ENCODE measurements around the gene MAP6D1. TPM values are rescaled to one million over a fixed set of nuclear protein-coding genes. Genes with fewer than 3 reads are reported as not detected.

The MAP6D1 gene
- total RNA-seq, 2 experiments from 2014 or later = 0.88 to 1.1 TPM

DNA sequence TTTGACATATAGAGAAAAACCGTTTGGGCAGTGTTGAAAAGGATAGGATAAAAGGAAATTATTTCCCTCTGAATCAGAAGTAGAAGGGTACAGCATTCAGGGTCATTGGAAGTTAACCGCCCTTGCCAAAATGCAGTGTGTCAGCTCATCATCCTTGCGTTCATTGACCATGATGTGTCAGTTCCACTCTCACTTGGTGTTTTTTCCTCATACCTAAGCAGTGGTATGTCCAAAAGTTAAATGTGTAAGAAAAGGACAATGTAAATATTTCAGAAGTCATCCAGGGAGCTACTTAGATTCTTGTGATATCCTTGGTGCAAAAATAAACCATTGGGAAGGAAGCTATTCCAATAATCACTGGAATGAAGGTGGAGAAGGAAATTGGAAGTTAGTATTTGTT lies 50.7 kb downstream of the MAP6D1 start:
- BruUV-seq (replicated peaks) = TSS peak; percentile 14
- POLR2A ChIA-PET = interaction anchor here (0.6 to 0.8 kb wide), 2 partner anchors 19 to 302 kb away, joined by 3 to 6 read pairs; no protein-coding TSS in a partner anchor
- H4K20me1 ChIP-seq (ENCODE audit: insufficient read depth, low read length) = no peaks in the 10 kb centered on the region
- H3K4me2 ChIP-seq (ENCODE audit: low read length) = no peak overlapping the region
- H3K27ac ChIP-seq (ENCODE audit: low read depth, low read length, poor library complexity, severe bottlenecking) = no peak overlapping the region
- no peaks in the 10 kb centered on the region for H3K79me2 ChIP-seq (ENCODE audit: insufficient read depth, low read depth, low read length)
- no peak overlapping the region for H2AFZ ChIP-seq (ENCODE audit: low read length)
- no peaks in the 10 kb centered on the region for H3K9me2 ChIP-seq (ENCODE audit: insufficient read depth, low read length)
- no peaks in the 10 kb centered on the region for H3K9me3 ChIP-seq (ENCODE audit: low read length)
- no peaks in the 10 kb centered on the region for H3K4me1 ChIP-seq (ENCODE audit: insufficient read depth, low read length, poor library complexity, severe bottlenecking)
- no peak overlapping the region for H3K4me3 ChIP-seq (ENCODE audit: low read depth, low read length, poor library complexity, severe bottlenecking)
- peaks cover 90% of the 10 kb centered on the region for H3K36me3 ChIP-seq (ENCODE audit: insufficient read depth, low read length)
- intact Hi-C loops (cut with micrococcal nuclease; ENCODE audit: unreplicated experiment) = no loop called here
- TF ChIP-seq EZH2phosphoT487 (IDR thresholded peaks at IDR 0.05; ENCODE audit: borderline replicate concordance, low read depth, low read length) = no peak
- TF ChIP-seq, protein P1, sequence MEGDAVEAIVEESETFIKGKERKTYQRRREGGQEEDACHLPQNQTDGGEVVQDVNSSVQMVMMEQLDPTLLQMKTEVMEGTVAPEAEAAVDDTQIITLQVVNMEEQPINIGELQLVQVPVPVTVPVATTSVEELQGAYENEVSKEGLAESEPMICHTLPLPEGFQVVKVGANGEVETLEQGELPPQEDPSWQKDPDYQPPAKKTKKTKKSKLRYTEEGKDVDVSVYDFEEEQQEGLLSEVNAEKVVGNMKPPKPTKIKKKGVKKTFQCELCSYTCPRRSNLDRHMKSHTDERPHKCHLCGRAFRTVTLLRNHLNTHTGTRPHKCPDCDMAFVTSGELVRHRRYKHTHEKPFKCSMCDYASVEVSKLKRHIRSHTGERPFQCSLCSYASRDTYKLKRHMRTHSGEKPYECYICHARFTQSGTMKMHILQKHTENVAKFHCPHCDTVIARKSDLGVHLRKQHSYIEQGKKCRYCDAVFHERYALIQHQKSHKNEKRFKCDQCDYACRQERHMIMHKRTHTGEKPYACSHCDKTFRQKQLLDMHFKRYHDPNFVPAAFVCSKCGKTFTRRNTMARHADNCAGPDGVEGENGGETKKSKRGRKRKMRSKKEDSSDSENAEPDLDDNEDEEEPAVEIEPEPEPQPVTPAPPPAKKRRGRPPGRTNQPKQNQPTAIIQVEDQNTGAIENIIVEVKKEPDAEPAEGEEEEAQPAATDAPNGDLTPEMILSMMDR (conservative IDR thresholded peaks at IDR 0.05; ENCODE audit: low read length) = no peak
- CTCF ChIA-PET (ENCODE audit: unreplicated experiment) = no interaction called here
- DNase-seq (ENCODE audit: low spot score) = no peak

DNA sequence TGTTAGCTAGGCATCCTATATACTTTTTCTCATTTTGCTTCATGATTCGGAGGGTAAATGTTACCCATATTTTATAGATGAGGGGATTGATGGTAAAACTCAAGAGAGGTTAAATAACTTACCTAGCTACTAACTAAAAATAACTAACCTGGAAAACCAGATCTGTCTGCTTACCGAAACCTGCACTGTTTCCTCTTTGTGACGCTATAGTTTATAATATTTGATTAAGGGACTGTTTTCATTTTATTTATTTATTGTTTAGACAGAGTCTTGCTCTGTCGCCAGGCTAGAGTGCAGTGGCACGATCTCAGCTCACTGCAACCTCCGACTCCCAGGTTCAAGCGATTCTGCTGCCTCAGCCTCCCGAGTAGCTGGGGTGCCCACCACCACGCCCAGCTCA lies 55.9 kb downstream of the MAP6D1 start:
- Histone ChIP-seq H3K4me3 (ENCODE audit: low read depth, low read length, poor library complexity, severe bottlenecking) (no peak overlapping the region), H3K27ac (ENCODE audit: low read depth, low read length, poor library complexity, severe bottlenecking) (no peak overlapping the region), H3K9me3 (ENCODE audit: low read length) (no peaks in the 10 kb centered on the region), H2AFZ (ENCODE audit: low read length) (no peak overlapping the region), H3K4me1 (ENCODE audit: insufficient read depth, low read length, poor library complexity, severe bottlenecking) (peaks cover 25% of the 10 kb centered on the region), H4K20me1 (ENCODE audit: insufficient read depth, low read length) (no peaks in the 10 kb centered on the region), H3K79me2 (ENCODE audit: insufficient read depth, low read depth, low read length) (no peaks in the 10 kb centered on the region), H3K36me3 (ENCODE audit: insufficient read depth, low read length) (peaks cover 91% of the 10 kb centered on the region), H3K4me2 (ENCODE audit: low read length) (no peak overlapping the region), H3K9me2 (ENCODE audit: insufficient read depth, low read length) (no peaks in the 10 kb centered on the region)
- no TSS peak for BruUV-seq (replicated peaks)
- TF ChIP-seq EZH2phosphoT487 (IDR thresholded peaks at IDR 0.05; ENCODE audit: borderline replicate concordance, low read depth, low read length) = no peak
- TF ChIP-seq, protein P1 (conservative IDR thresholded peaks at IDR 0.05; ENCODE audit: low read length) = no peak
- ChIA-PET POLR2A (interaction anchor here (1.2 kb wide), 1 partner anchor 18 kb away, joined by 3 read pairs; no protein-coding TSS in a partner anchor), CTCF (ENCODE audit: unreplicated experiment) (no interaction called here)
- intact Hi-C loops (cut with micrococcal nuclease; ENCODE audit: unreplicated experiment) = no loop called here
- no peak for DNase-seq (ENCODE audit: low spot score)

DNA sequence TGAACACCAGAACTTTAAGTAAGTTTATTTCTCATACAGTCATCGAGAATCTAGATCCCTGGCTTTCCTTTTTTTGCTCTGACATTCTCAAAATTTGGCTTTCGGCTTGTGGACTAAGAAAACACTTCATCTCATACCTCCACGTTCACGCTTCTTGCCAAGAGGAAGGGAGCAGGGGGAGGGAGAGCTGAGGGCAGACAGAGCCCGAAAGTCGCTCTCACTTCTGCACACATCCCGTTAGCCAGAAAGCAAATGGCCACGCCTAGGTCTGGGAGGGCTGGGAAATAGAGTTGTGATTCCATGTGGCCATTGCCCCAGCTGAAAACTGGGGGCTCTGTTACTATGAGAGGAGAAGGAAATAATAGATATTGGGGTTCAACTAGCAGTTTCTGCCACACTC lies 57.3 kb downstream of the MAP6D1 start:
- H3K4me2 ChIP-seq (ENCODE audit: low read length) = no peak overlapping the region

More for the DNA sequence above, 57.3 kb downstream of the MAP6D1 start:
- Histone ChIP-seq H2AFZ (ENCODE audit: low read length) (no peak overlapping the region), H3K9me3 (ENCODE audit: low read length) (no peaks in the 10 kb centered on the region), H3K4me3 (ENCODE audit: low read depth, low read length, poor library complexity, severe bottlenecking) (no peak overlapping the region), H3K36me3 (ENCODE audit: insufficient read depth, low read length) (peaks cover 90% of the 10 kb centered on the region), H3K27ac (ENCODE audit: low read depth, low read length, poor library complexity, severe bottlenecking) (no peak overlapping the region), H3K9me2 (ENCODE audit: insufficient read depth, low read length) (no peaks in the 10 kb centered on the region), H3K79me2 (ENCODE audit: insufficient read depth, low read depth, low read length) (no peaks in the 10 kb centered on the region), H3K4me1 (ENCODE audit: insufficient read depth, low read length, poor library complexity, severe bottlenecking) (peaks cover 27% of the 10 kb centered on the region), H4K20me1 (ENCODE audit: insufficient read depth, low read length) (no peaks in the 10 kb centered on the region)
- intact Hi-C loops (cut with micrococcal nuclease; ENCODE audit: unreplicated experiment) = no loop called here
- ChIA-PET CTCF (ENCODE audit: unreplicated experiment) (no interaction called here), POLR2A (no interaction called here)
- no peak for TF ChIP-seq EZH2phosphoT487 (IDR thresholded peaks at IDR 0.05; ENCODE audit: borderline replicate concordance, low read depth, low read length)
- TF ChIP-seq, protein P1 (conservative IDR thresholded peaks at IDR 0.05; ENCODE audit: low read length) = no peak
- no peak for DNase-seq (ENCODE audit: low spot score)
- BruUV-seq (replicated peaks) = no TSS peak
